Measurements from ENCODE around the gene FAM240B.

The FAM240B gene

DNA sequence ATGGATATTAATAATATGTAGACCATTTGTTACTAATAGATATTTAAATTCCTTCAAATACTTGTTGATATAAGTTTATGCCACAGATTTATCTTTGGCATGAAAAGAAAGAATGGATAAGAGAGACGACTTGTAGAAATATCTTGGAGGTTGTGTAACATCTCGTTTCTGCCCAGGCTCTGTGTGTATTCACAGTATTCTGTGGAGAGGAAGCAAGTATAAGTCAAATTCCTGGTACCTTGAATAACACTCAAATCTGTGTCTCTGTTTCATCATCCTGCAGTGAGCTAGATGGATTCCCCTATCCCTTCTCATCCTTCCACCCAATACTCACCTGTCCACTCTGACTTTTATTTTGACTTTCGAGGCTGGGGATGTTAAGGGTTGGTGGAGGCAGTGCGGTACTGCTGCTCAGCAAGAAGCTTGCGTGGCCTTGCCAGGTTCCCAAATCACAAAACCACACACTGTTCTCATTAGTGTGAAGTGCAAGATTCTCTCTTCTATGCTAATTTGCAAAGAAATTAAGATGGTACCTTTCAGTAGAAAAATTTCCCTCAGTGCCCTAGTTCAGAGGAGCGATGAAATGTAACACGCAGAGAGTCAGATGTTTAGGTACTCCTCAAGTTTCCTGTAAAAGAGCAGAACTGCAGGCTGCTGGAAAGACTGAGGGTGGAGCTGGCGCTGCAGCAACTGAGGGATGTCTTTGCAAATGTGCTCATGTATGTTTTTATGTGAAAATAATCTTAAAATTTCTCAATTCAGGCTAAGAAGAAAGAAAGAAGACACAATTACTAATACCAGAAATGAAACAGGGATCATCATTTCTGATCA is 57.0 kb downstream of the FAM240B start:
- DNase-seq: no peak

DNA sequence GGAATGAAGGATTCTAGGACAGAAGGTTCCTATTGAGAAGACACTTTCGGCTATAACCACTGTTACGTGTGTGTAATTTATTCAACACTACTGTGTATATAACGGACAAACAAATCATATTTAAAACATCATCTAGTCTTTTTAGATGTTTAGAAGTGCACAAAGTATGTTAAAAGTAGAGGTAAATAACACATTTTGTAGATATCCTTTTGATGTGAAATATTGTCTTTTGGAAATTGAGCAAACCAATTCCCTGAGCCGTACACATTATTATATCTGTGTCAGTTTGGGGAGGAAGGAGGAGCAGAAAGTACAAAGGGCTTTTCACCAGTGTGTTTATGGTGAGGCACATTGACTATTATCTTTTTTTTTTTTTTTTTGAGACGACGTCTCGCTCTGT is 60.4 kb downstream of the FAM240B start:
- DNase-seq: no peak

DNA sequence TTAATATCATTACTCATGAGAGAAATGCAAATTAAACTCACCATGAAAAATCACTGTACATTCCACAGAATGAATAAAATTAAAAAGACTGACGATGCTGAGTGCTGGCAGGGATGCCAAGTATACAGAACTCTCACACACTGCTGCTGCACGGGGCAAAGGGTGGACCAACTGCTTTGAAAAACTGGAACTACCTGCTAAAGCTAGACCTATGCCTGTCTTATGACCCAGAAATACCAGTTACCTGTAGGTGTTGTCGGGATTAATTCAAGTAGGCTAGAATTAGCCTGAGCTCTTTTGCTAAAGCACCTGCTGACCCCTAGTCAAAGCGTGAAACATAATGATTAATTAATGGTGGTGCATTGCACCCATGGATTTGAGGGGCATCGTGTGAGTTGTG is 63.0 kb downstream of the FAM240B start:
- no peak for DNase-seq

DNA sequence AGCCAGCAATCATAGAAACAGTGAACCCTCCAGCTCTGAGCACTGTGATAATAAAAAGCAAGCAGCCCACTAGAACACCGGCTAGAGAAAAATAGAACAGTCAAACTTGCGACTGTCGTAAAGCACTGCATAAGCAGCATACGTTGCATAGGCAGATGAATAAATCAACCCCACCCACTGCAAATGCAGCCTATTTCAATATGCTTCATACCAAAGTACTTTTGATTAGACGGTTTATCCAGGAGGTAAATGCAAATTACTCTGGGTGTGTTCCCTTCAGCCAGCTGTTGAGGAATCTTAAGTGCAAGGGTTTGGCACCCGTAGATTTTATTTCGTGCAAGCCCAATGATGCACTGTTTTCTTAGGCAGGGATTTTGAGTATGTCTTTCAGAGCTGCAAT is 67.4 kb downstream of the FAM240B start:
- DNase-seq: no peak

DNA sequence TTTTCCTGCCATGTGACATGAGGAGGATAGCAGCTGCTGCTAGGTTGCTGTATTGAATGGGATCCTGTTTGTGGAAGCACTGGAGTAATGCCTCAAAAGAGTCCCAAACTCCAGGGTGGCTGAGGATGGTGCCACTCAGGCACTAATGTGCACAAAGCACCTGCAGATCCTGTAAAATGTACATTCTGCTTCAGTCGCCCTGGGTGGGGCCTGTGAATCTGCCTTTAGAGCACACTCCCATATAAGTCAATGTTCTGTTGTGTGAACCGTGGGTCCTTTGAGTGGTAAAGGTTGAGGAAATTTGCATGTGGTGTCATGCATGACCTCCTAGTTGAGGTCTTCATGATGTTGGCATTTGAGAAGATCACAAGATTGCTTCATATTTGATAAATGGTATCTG is 67.9 kb downstream of the FAM240B start:
- DNase-seq: no peak

DNA sequence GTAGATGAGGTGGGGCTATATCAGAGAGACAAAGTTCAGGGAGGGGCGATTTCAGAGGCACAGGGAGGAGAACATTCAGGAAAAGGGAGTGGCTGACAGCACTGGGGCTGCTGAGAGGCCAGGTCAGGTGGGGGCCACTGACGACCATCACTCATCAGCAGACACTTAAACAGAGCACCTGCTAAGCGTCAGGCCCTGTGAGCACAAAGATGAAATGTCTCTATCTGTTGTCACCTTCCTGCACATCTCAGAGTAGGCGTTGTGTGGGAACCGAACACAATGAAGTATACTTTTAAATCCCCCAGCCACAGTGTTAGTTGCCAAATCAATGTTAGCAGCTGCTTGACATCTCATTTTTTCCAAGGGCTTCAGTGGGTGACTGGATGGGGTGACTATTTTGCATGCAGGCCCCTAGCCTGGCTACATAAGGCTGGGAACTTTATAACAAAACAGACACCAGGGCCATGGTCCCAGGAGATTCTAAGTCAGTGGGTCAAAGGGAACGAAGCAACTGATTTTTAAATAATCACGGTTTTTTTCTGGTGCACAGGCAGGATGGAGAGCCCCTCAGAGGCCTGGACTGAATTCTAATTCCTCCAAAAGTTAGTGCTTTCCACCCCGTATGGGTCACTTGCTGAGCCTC is 68.4 kb downstream of the FAM240B start:
- no peak for DNase-seq

DNA sequence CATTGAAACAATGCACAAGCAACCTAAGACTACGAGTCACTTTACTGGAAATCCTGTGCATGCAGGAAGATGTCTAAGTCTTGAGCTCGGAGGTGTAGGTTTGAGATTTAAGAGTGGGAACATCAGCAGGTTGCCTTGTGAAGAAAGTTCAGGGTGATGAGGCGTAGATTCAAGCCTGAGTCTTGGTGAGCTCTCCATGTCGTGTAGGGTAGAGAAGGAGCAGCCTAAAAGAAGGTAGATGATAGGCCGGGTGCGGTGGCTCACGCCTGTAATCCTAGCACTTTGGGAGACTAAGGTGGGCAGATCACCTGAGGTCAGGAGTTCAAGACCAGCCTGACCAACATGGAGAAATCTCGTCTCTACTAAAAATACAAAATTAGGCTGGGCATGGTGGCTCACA is 69.4 kb downstream of the FAM240B start:
- DNase-seq: no peak

DNA sequence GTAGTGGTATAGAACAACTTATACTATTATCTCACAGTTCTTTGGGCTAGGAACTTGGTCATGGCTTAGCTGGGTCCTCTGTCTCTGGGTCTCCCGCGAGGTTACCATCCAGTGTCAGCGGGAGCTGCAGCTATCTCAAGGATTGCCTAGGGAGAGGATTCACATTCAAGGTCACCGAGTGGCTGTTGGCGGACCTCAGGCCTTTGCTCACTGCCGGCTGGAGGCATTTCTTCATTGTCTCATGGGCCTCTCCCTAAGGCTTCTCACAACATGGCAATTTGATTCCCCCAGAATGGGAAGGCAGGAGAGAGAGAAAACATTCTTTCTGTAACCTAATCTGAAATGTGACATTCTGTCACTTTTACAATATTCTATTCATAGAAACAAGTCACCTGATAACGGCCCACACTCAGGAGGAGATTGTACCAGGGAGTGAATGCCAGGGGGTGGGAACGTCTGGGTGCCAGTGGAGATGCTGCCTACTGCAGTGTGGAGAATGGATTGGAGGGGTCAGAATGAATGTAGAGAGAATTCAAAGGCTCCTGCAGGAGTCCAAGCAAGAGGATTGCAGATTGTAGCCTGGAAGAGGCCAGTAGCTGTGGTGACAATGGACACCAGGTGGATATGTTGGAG is 70.1 kb downstream of the FAM240B start:
- no peak for DNase-seq

DNA sequence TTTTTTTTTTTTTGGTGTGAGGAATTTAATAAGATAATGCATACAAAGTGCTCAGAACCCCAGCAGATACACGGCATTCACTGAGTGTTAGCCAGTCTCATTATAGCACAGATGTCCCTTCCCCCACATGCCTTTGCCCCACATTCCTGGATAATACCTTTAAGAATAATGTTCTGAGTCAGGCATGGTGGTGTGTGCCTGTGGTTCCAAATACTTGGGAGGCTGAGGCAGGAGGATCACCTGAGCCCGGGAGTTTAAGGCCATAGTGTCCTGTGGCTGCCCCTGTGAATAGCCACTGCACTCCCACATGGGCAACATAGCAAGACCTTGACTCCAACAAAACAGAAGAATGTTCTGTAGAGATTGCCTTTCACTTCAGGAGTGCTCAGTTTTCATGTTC is 75.3 kb downstream of the FAM240B start:
- DNase-seq: no peak

All from stimulated activated CD4-positive, alpha-beta T cell treated with anti-CD3 and anti-CD28 coated beads, Interleukin-15, amount 100 ng/mL, for 24 hours (primary cell).